PC-9 (cell line): ENCODE results near the gene TOR4A. TPM values are rescaled to one million over a fixed set of nuclear protein-coding genes. Genes with fewer than 3 reads are reported as not detected.

Source experiments
- BruUV-seq: library from RNA; stranded (reverse); fragments of 400-500 nt; replicated peaks from 2 replicates; lab custom pipeline; 2021; lab: Mats Ljungman, UMichigan
- CTCF ChIA-PET: fragments of 300-600 bp; sonication (Branson Sonifier 250); formaldehyde crosslinking; loops from one replicate; lab custom pipeline; 2022; ENCODE audit warnings: antibody characterized with exemption; lab: Charles Lee
- POLR2A ChIA-PET: fragments of 300-600 bp; sonication (Branson Sonifier 250); formaldehyde crosslinking; loops from one replicate; lab custom pipeline; 2022; ENCODE audit warnings: antibody characterized with exemption; ENCODE audit not compliant: unreplicated experiment; lab: Charles Lee
- DNase-seq, 2 experiments: peaks; one replicate each; pipeline versions ENCODE4 v3.0.0 to v3.0.0-alpha.2; 2015 to 2022; ENCODE audit warnings: mixed read lengths in 1 of 2
- H2AFZ ChIP-seq: fragments of 200-600 bp; sonication (generic); 2 replicates; pipeline ENCODE4 v1.8.1; 2017; ENCODE audit warnings: antibody characterized with exemption
- H3F3A ChIP-seq: fragments of 200-600 bp; sonication (generic); 2 replicates; pipeline ENCODE4 v1.8.1; 2017; ENCODE audit warnings: antibody characterized with exemption, mild to moderate bottlenecking, low read depth; ENCODE audit not compliant: insufficient read depth
- H3K27ac ChIP-seq: fragments of 200-600 bp; sonication (generic); 2 replicates; pipeline ENCODE4 v1.6.1; 2016; ENCODE audit warnings: mixed run types
- H3K27me3 ChIP-seq: fragments of 200-600 bp; sonication (generic); 2 replicates; pipeline ENCODE4 v1.6.1; 2016; ENCODE audit warnings: low read depth, mixed run types; ENCODE audit not compliant: insufficient read depth
- H3K36me3 ChIP-seq: fragments of 200-600 bp; sonication (generic); 2 replicates; pipeline ENCODE4 v1.6.1; 2016; ENCODE audit warnings: low read depth, mixed run types
- H3K4me1 ChIP-seq: fragments of 200-600 bp; sonication (generic); replicated peaks from 2 replicates; pipeline ENCODE4 v1.6.1; 2016; ENCODE audit warnings: mixed run types; ENCODE audit not compliant: insufficient read depth
- H3K4me2 ChIP-seq: fragments of 200-600 bp; sonication (generic); 2 replicates; pipeline ENCODE4 v1.6.1; 2017; ENCODE audit warnings: mixed run types
- H3K4me3 ChIP-seq: fragments of 200-600 bp; sonication (generic); 2 replicates; pipeline ENCODE4 v1.6.1; 2016; ENCODE audit warnings: mixed run types
- H3K79me2 ChIP-seq: fragments of 200-600 bp; sonication (generic); 2 replicates; pipeline ENCODE4 v1.6.1; 2017; ENCODE audit warnings: low read depth, mixed run types
- H3K9me2 ChIP-seq: fragments of 200-600 bp; sonication (generic); 2 replicates; pipeline ENCODE4 v1.8.1; 2017; ENCODE audit warnings: mild to moderate bottlenecking; ENCODE audit not compliant: insufficient read depth
- H3K9me3 ChIP-seq: fragments of 200-600 bp; sonication (generic); 2 replicates; pipeline ENCODE4 v1.8.1; 2016; ENCODE audit warnings: low read depth; ENCODE audit not compliant: insufficient read depth
- H4K20me1 ChIP-seq: fragments of 200-600 bp; sonication (generic); 2 replicates; pipeline ENCODE4 v1.8.1; 2017; ENCODE audit not compliant: insufficient read depth
- CTCF ChIP-seq: fragments of 200-600 bp; sonication (generic); conservative IDR thresholded peaks from 2 replicates; pipeline ENCODE4 v1.6.1; 2017; ENCODE audit warnings: mixed run types, antibody characterized with exemption, mild to moderate bottlenecking, moderate library complexity
- EZH2 ChIP-seq: fragments of 200-600 bp; sonication (generic); IDR thresholded peaks from 2 replicates; pipeline ENCODE4 v1.8.0; 2017; ENCODE audit warnings: antibody characterized with exemption, low read depth
- intact Hi-C: fragments of 100-400 bp; cut with micrococcal nuclease; formaldehyde crosslinking; loops from one replicate; pipeline ENCODE4 v1.10.0; 2022; ENCODE audit not compliant: unreplicated experiment
- total RNA-seq: library from RNA; stranded (reverse); gene quantifications from 2 replicates; pipeline ENCODE4 v1.2.3, GENCODE V29; 2021

The TOR4A gene
- total RNA-seq, 1 experiment from 2014 or later = 48.9 TPM

GRCh38 chr9:137307255-137308056 is 29.9 kb downstream of the TOR4A start:
- no peak for TF ChIP-seq EZH2
- no peak for TF ChIP-seq CTCF
- Histone ChIP-seq H3K4me2 (no peak overlapping the region), H3F3A (peaks cover 20% of the 10 kb centered on the region; the same call in 1 of the 2 replicates), H2AFZ (no peak overlapping the region), H3K9me2 (no peaks in the 10 kb centered on the region), H3K79me2 (no peaks in the 10 kb centered on the region), H3K27ac (no peak overlapping the region), H3K4me1 (peaks cover 38% of the 10 kb centered on the region), H3K27me3 (no peaks in the 10 kb centered on the region), H4K20me1 (no peaks in the 10 kb centered on the region), H3K4me3 (no peak overlapping the region), H3K9me3 (no peaks in the 10 kb centered on the region), H3K36me3 (no peaks in the 10 kb centered on the region)
- no TSS peak for BruUV-seq
- no peak for DNase-seq
- ChIA-PET CTCF (no interaction called here), POLR2A (no interaction called here)
- intact Hi-C loops = no loop called here

DNA sequence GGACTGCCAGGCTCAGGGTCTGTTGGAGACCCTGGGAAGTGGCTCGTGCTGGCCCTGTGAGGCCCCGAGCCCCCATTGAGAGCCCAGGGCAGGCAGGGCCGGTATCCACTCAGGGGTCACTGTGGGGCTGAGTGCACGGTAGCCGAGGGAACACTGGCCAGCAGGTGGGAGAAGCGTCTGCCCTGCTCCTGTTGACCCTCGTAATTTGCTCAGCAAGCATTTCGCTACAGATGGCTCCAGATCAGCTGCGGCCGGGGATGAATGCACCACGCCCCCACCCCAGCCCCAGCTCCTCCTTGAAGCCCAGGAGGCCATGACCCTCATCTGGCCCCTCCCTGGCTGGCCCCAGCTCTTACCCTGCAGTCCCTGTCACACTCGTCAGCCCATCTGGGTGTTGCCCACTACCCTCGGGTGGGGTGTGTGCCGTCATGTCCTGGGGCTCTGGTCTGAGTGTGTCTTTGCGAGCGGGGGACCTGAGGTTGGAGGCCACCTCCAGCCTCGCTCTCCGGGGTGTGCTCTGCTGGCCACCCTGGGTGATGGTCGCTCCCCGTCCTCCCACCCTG is 30.6 kb downstream of the TOR4A start:
- Histone ChIP-seq H2AFZ (no peak overlapping the region), H3K9me3 (no peaks in the 10 kb centered on the region), H3K4me2 (no peak overlapping the region), H3K27me3 (no peaks in the 10 kb centered on the region), H3K27ac (no peak overlapping the region), H3K4me1 (peaks cover 40% of the 10 kb centered on the region), H3K79me2 (no peaks in the 10 kb centered on the region), H3K4me3 (no peak overlapping the region), H3K9me2 (no peaks in the 10 kb centered on the region), H3K36me3 (no peaks in the 10 kb centered on the region), H4K20me1 (no peaks in the 10 kb centered on the region), H3F3A (peaks cover 16% of the 10 kb centered on the region; the same call in 1 of the 2 replicates)
- TF ChIP-seq EZH2 (no peak), CTCF (no peak)
- no TSS peak for BruUV-seq
- POLR2A ChIA-PET = no interaction called here
- DNase-seq = no peak
- intact Hi-C loops = no loop called here
- CTCF ChIA-PET = no interaction called here

GRCh38 chr9:137309368-137310188 is 32.1 kb downstream of the TOR4A start:
- no peaks in the 10 kb centered on the region for H3K27me3 ChIP-seq
- ChIA-PET CTCF (no interaction called here), POLR2A (no interaction called here)
- H3F3A ChIP-seq = peaks cover 22% of the 10 kb centered on the region; the same call in 1 of the 2 replicates
- no peaks in the 10 kb centered on the region for H3K9me2 ChIP-seq
- H3K9me3 ChIP-seq = no peaks in the 10 kb centered on the region
- H3K4me2 ChIP-seq = peak overlapping the region; percentile 69
- TF ChIP-seq CTCF (no peak), EZH2 (no peak)
- H3K4me1 ChIP-seq = peaks cover 38% of the 10 kb centered on the region
- H4K20me1 ChIP-seq = no peaks in the 10 kb centered on the region
- no TSS peak for BruUV-seq
- DNase-seq = no peak
- intact Hi-C loops = no loop called here
- H3K4me3 ChIP-seq = no peak overlapping the region
- no peak overlapping the region for H2AFZ ChIP-seq
- no peaks in the 10 kb centered on the region for H3K36me3 ChIP-seq
- no peaks in the 10 kb centered on the region for H3K79me2 ChIP-seq
- peak overlapping the region; percentile 96 for H3K27ac ChIP-seq
